H1 (cell line): ENCODE results near the gene USP12. TPM values are rescaled to one million over a fixed set of nuclear protein-coding genes. Genes with fewer than 3 reads are reported as not detected.

ENCODE experiments used
- CTCF ChIA-PET: fragments of 300-600 bp; sonication (Branson Sonifier 250); formaldehyde crosslinking; loops from one replicate; lab custom pipeline; 2021; ENCODE audit not compliant: partially characterized antibody; lab: Charles Lee
- POLR2A ChIA-PET: fragments of 300-600 bp; sonication (Branson Sonifier 250); formaldehyde crosslinking; loops from one replicate; lab custom pipeline; 2021; ENCODE audit warnings: inconsistent platforms; ENCODE audit not compliant: partially characterized antibody; lab: Charles Lee
- DNase-seq, 2 experiments: peaks; one replicate each; pipeline versions ENCODE4 v3.0.0 to v3.0.0-alpha.2; 2010 to 2022; ENCODE audit warnings: low spot score in 2 of 2, low read depth in 1 of 2, mixed read lengths in 1 of 2
- FAIRE-seq: peaks from 2 replicates; lab custom pipeline; 2011; peaks lifted over from hg19 to GRCh38; lab: Jason Lieb, UNC
- H2AFZ ChIP-seq: 2 replicates; pipeline ENCODE4 v1.8.1; 2012; ENCODE audit warnings: low read length, inconsistent platforms
- H2AK5ac ChIP-seq: 2 replicates; pipeline ENCODE4 v1.6.1; 2013; ENCODE audit warnings: low read depth, low read length
- H2BK120ac ChIP-seq: replicated peaks from 2 replicates; pipeline ENCODE3; 2013; ENCODE audit warnings: low read depth, low read length, inconsistent platforms
- H2BK12ac ChIP-seq: 2 replicates; pipeline ENCODE4 v1.6.1; 2013; ENCODE audit warnings: low read depth, low read length
- H2BK15ac ChIP-seq: 2 replicates; pipeline ENCODE4 v1.6.1; 2013; ENCODE audit warnings: low read length
- H2BK20ac ChIP-seq: 2 replicates; pipeline ENCODE4 v1.6.1; 2013; ENCODE audit warnings: low read length
- H2BK5ac ChIP-seq: 2 replicates; pipeline ENCODE4 v1.6.1; 2013; ENCODE audit warnings: low read depth, low read length
- H3K14ac ChIP-seq: 2 replicates; pipeline ENCODE4 v1.6.1; 2013; ENCODE audit warnings: inconsistent platforms; ENCODE audit not compliant: insufficient read length
- H3K18ac ChIP-seq: 2 replicates; pipeline ENCODE4 v1.6.1; 2013; ENCODE audit warnings: low read length; ENCODE audit errors: extremely low read depth
- H3K23ac ChIP-seq: 2 replicates; pipeline ENCODE4 v1.6.1; 2013; ENCODE audit warnings: inconsistent platforms; ENCODE audit not compliant: insufficient read length
- H3K23me2 ChIP-seq: 2 replicates; pipeline ENCODE4 v1.6.1; 2013; ENCODE audit warnings: low read depth, low read length
- H3K27ac ChIP-seq: 2 replicates; pipeline ENCODE4 v1.6.1; 2011; ENCODE audit warnings: low read depth, low read length, inconsistent platforms
- H3K27me3 ChIP-seq, 4 experiments: replicated peaks in 1 of 4; 1 replicate in 1 of 4; 2 replicates in 3 of 4; pipeline versions ENCODE4 v1.6.1 to v1.8.1; 2011 to 2013; ENCODE audit warnings: low read length in 3 of 4, mild to moderate bottlenecking in 3 of 4, inconsistent platforms in 2 of 4, mixed read lengths in 2 of 4, moderate library complexity in 1 of 4; ENCODE audit not compliant: control insufficient read depth in 3 of 4, insufficient read depth in 3 of 4; ENCODE audit errors: extremely low read depth in 1 of 4
- H3K36me3 ChIP-seq, 4 experiments: 2 replicates each; pipeline versions ENCODE4 v1.6.1 to v1.8.1; 2011 to 2013; ENCODE audit warnings: mild to moderate bottlenecking in 4 of 4, low read length in 3 of 4, moderate library complexity in 2 of 4, control low read depth in 1 of 4, inconsistent platforms in 1 of 4; ENCODE audit not compliant: insufficient read depth in 4 of 4, control insufficient read depth in 2 of 4
- H3K4ac ChIP-seq: replicated peaks from 2 replicates; pipeline ENCODE3; 2013; ENCODE audit warnings: low read length, low read depth, mixed read lengths, inconsistent platforms; ENCODE audit not compliant: insufficient read length
- H3K4me1 ChIP-seq, 4 experiments: replicated peaks in 1 of 4; 1 replicate in 1 of 4; 2 replicates in 3 of 4; pipeline versions ENCODE4 v1.6.1 to v1.8.1; 2011 to 2013; ENCODE audit warnings: low read length in 3 of 4, inconsistent platforms in 2 of 4, mixed read lengths in 1 of 4; ENCODE audit not compliant: insufficient read depth in 4 of 4, control insufficient read depth in 3 of 4
- H3K4me2 ChIP-seq, 2 experiments: 2 replicates each; pipeline versions ENCODE4 v1.6.1 to v1.8.1; 2011 to 2013; ENCODE audit warnings: low read depth in 2 of 2, low read length in 2 of 2, control low read depth in 1 of 2, inconsistent platforms in 1 of 2, mild to moderate bottlenecking in 1 of 2; ENCODE audit not compliant: insufficient read depth in 1 of 2
- H3K4me3 ChIP-seq, 4 experiments: fragments of 200-600, 300-600 bp in 1 of 4; sonication (generic), shearing (Covaris generic), sonication (Bioruptor Twin) in 1 of 4; 2 replicates each; pipeline versions ENCODE4 v1.5.1 to v1.8.1; 2011 to 2016; ENCODE audit warnings: low read length in 4 of 4, low read depth in 3 of 4, control low read depth in 2 of 4, inconsistent platforms in 2 of 4, mild to moderate bottlenecking in 2 of 4, mixed read lengths in 1 of 4, moderate library complexity in 1 of 4; ENCODE audit not compliant: insufficient read depth in 2 of 4; ENCODE audit errors: extremely low read depth in 1 of 4
- H3K56ac ChIP-seq: replicated peaks from 2 replicates; pipeline ENCODE3; 2013; ENCODE audit warnings: low read depth, mild to moderate bottlenecking, mixed read lengths, low read length, inconsistent platforms; ENCODE audit not compliant: insufficient read length
- H3K79me1 ChIP-seq: 2 replicates; pipeline ENCODE4 v1.6.1; 2013; ENCODE audit warnings: low read depth, low read length, control low read depth
- H3K79me2 ChIP-seq, 2 experiments: 2 replicates each; pipeline versions ENCODE4 v1.6.1 to v1.8.1; 2012 to 2013; ENCODE audit warnings: low read length in 2 of 2, mild to moderate bottlenecking in 2 of 2, inconsistent platforms in 1 of 2; ENCODE audit not compliant: insufficient read depth in 2 of 2, control insufficient read depth in 1 of 2
- H3K9ac ChIP-seq, 4 experiments: replicated peaks in 1 of 4; 1 replicate in 1 of 4; 2 replicates in 3 of 4; pipeline versions ENCODE4 v1.6.1 to v1.8.1; 2011 to 2013; ENCODE audit warnings: low read depth in 3 of 4, low read length in 3 of 4, control low read depth in 2 of 4, mild to moderate bottlenecking in 2 of 4, moderate library complexity in 2 of 4, inconsistent platforms in 1 of 4; ENCODE audit errors: extremely low read depth in 1 of 4
- H3K9me3 ChIP-seq, 2 experiments: 2 replicates each; pipeline versions ENCODE4 v1.6.1 to v1.8.1; 2012 to 2013; ENCODE audit warnings: mild to moderate bottlenecking in 2 of 2, moderate library complexity in 2 of 2, control low read depth in 1 of 2, inconsistent platforms in 1 of 2, low read depth in 1 of 2, low read length in 1 of 2, mixed read lengths in 1 of 2; ENCODE audit not compliant: insufficient read depth in 2 of 2
- H4K20me1 ChIP-seq, 2 experiments: replicated peaks in 1 of 2; 2 replicates each; pipeline versions ENCODE3 to v1.8.1; 2011 to 2013; ENCODE audit warnings: inconsistent platforms in 2 of 2, low read length in 2 of 2, mild to moderate bottlenecking in 1 of 2; ENCODE audit not compliant: insufficient read depth in 2 of 2, control insufficient read depth in 1 of 2
- H4K5ac ChIP-seq: 2 replicates; pipeline ENCODE4 v1.6.1; 2013; ENCODE audit warnings: low read length, low read depth, mixed read lengths, inconsistent platforms; ENCODE audit not compliant: insufficient read length
- H4K8ac ChIP-seq: 2 replicates; pipeline ENCODE4 v1.8.0; 2013; ENCODE audit warnings: mild to moderate bottlenecking, moderate library complexity, low read length, inconsistent platforms; ENCODE audit not compliant: insufficient read depth; ENCODE audit errors: extremely low read depth
- H4K91ac ChIP-seq: replicated peaks from 2 replicates; pipeline ENCODE3; 2013; ENCODE audit warnings: low read length, mixed read lengths, inconsistent platforms; ENCODE audit not compliant: insufficient read length
- CEBPB ChIP-seq: IDR thresholded peaks from 2 replicates; pipeline ENCODE4 v1.6.1; 2012; ENCODE audit warnings: low read depth, low read length
- CHD2 ChIP-seq: IDR thresholded peaks from 2 replicates; pipeline ENCODE4 v1.6.1; 2012; ENCODE audit warnings: low read length, improper control_type of control experiment
- CTBP2 ChIP-seq: IDR thresholded peaks from 2 replicates; pipeline ENCODE4 v1.7.0; 2011; ENCODE audit warnings: borderline replicate concordance, mild to moderate bottlenecking, moderate library complexity, mixed read lengths, low read length; ENCODE audit not compliant: insufficient read depth, insufficient read length
- EZH2 ChIP-seq: fragments of 200-600 bp; sonication (generic); IDR thresholded peaks from 2 replicates; pipeline ENCODE4 v1.7.1; 2012; ENCODE audit warnings: low read depth, mild to moderate bottlenecking, moderate library complexity, low read length, inconsistent platforms; ENCODE audit not compliant: severe bottlenecking
- HDAC2 ChIP-seq, 2 experiments: fragments of 300-600 bp in 1 of 2; sonication (generic) in 1 of 2; IDR thresholded peaks; 2 replicates each; pipeline ENCODE4 v1.6.1; 2011 to 2012; ENCODE audit warnings: low read depth in 2 of 2, low read length in 2 of 2, mild to moderate bottlenecking in 2 of 2, moderate library complexity in 2 of 2, borderline replicate concordance in 1 of 2, inconsistent platforms in 1 of 2
- RFX5 ChIP-seq: IDR thresholded peaks from 2 replicates; pipeline ENCODE4 v1.6.1; 2011; ENCODE audit warnings: low read depth, low read length, improper control_type of control experiment, borderline replicate concordance
- SP1 ChIP-seq: IDR thresholded peaks from 2 replicates; pipeline ENCODE4 v1.6.1; 2011; ENCODE audit warnings: low read depth, low read length
- ZNF274 ChIP-seq: IDR thresholded peaks from 2 replicates; pipeline ENCODE4 v1.7.0; 2012; ENCODE audit warnings: low read length, borderline replicate concordance; ENCODE audit errors: extremely low read depth
- WGBS, 2 experiments: shearing (Covaris generic) in 1 of 2; methylation state at CpG; one replicate each; pipeline versions ENCODE4 v1.1.6 to v1.1.7; 2013 to 2015; ENCODE audit warnings: low lambda C conversion rate in 2 of 2, mixed read lengths in 2 of 2, inconsistent platforms in 1 of 2, low coverage in 1 of 2, missing lambda C conversion rate in 1 of 2; ENCODE audit not compliant: insufficient replicate concordance in 2 of 2, insufficient coverage in 1 of 2, insufficient read length in 1 of 2; ENCODE audit errors: extremely low coverage in 1 of 2, missing lambda C conversion rate in 1 of 2; 5-methylcytosine and 5-hydroxymethylcytosine counted together
- polyA plus RNA-seq, 7 experiments: library from polyadenylated mRNA; depleted of rRNA in 3 of 7; stranded (reverse) in 5 of 7; unstranded in 2 of 7; fragments of >200 nt in 5 of 7; fragments of 200-250 nt in 2 of 7; gene quantifications; 1 replicate in 5 of 7; 2 replicates in 1 of 7; 4 replicates in 1 of 7; pipeline versions ENCODE4 v1.2.1 to v1.2.3, GENCODE V29; 2011 to 2013; ENCODE audit warnings: missing spikeins in 2 of 7, mixed read lengths in 2 of 7
- total RNA-seq: library from RNA; stranded (reverse); fragmentation: NEBNext Ultra II Directional; extraction: Animal tissue kit (Norgen Biotek cat#: 25700); gene quantifications from 2 replicates; pipeline ENCODE4 v1.2.1, GENCODE V29; 2021

USP12 gene
- total and polyA plus RNA-seq, 2 of the 8 experiments (the other 6 are each of a cell fraction or from before 2014, with no cell fraction given) = 4.0 to 30.0 TPM

GRCh38 chr13:27027086-27027667, 144.4 kb downstream of the USP12 start:
- POLR2A ChIA-PET = interaction anchor here (1.5 kb wide), 1 partner anchor 18 kb away, joined by 3 read pairs; no protein-coding TSS in a partner anchor
- H3K36me3 ChIP-seq = no peaks in the 10 kb centered on the region
- H2BK15ac ChIP-seq = no peak overlapping the region

More at GRCh38 chr13:27027086-27027667, 144.4 kb downstream of the USP12 start:
- H2BK5ac ChIP-seq = no peak overlapping the region; the same call in 1 of the 2 replicates
- no peak overlapping the region for H3K9ac ChIP-seq
- DNase-seq (no peak), FAIRE-seq (no peak)
- H4K5ac ChIP-seq = no peak overlapping the region
- H4K20me1 ChIP-seq = no peaks in the 10 kb centered on the region
- H2BK20ac ChIP-seq = no peak overlapping the region
- no peaks in the 10 kb centered on the region for H3K9me3 ChIP-seq
- no peaks in the 10 kb centered on the region; a peak in 1 of 7 replicates for H3K27me3 ChIP-seq
- H2AFZ ChIP-seq = no peak overlapping the region
- H3K14ac ChIP-seq = no peak overlapping the region
- H3K23ac ChIP-seq = no peak overlapping the region
- no peaks in the 10 kb centered on the region for H3K79me1 ChIP-seq
- no peak overlapping the region for H4K91ac ChIP-seq
- no peaks in the 10 kb centered on the region for H3K23me2 ChIP-seq
- H3K18ac ChIP-seq = no peak overlapping the region
- no peak overlapping the region for H2BK12ac ChIP-seq
- H3K4me3 ChIP-seq = no peak overlapping the region
- 86% methylated on average over 3 of the region's 3 CpGs; no CpG with 5 or more reads in 1 of the 2 experiments for WGBS, 2 experiments
- no peaks in the 10 kb centered on the region for H3K4me1 ChIP-seq
- H2BK120ac ChIP-seq = no peak overlapping the region
- TF ChIP-seq CTBP2 (no peak), EZH2 (no peak), RFX5 (no peak), CHD2 (no peak), SP1 (no peak), CEBPB (no peak), HDAC2 (IDR thresholded peaks at IDR 0.05; ENCODE audit: borderline replicate concordance in 1 of 2, low read depth in 2 of 2, low read length in 2 of 2) (no peak), ZNF274 (no peak)
- TF ChIP-seq, all 59 proteins: peak for 0
- CTCF ChIA-PET = interaction anchor here (1.5 to 1.7 kb wide), 2 partner anchors 42 to 55 kb away, joined by 4 to 6 read pairs; no protein-coding TSS in a partner anchor
- Histone ChIP-seq H3K4ac (no peak overlapping the region), H3K27ac (no peak overlapping the region), H2AK5ac (no peak overlapping the region), H3K79me2 (no peaks in the 10 kb centered on the region), H3K4me2 (no peak overlapping the region), H3K56ac (no peak overlapping the region), H4K8ac (no peak overlapping the region)
